HFFc6 (cell line): ENCODE measurements around the gene ATP6V0E1. TPM values are rescaled to one million over a fixed set of nuclear protein-coding genes. Genes with fewer than 3 reads are reported as not detected.

Experiments
- DNase-seq: peaks from one replicate; pipeline ENCODE4 v3.0.0-alpha.2; 2018
- H3K27ac Mint-ChIP-seq: 2 replicates; pipeline ENCODE4 v1.8.0; 2020; ENCODE audit warnings: mild to moderate bottlenecking, mixed read lengths
- H3K27me3 Mint-ChIP-seq: 2 replicates; pipeline ENCODE4 v1.8.0; 2021; ENCODE audit warnings: mild to moderate bottlenecking, moderate library complexity, mixed read lengths; ENCODE audit not compliant: insufficient read depth
- H3K36me3 Mint-ChIP-seq: 2 replicates; pipeline ENCODE4 v1.8.0; 2021; ENCODE audit warnings: low read depth, mixed read lengths
- H3K4me1 Mint-ChIP-seq: 2 replicates; pipeline ENCODE4 v1.8.0; 2020; ENCODE audit warnings: low read depth, mixed read lengths
- H3K4me3 Mint-ChIP-seq: 2 replicates; pipeline ENCODE4 v1.8.0; 2020; ENCODE audit warnings: mild to moderate bottlenecking, moderate library complexity, mixed read lengths
- H3K9me3 Mint-ChIP-seq: 2 replicates; pipeline ENCODE4 v1.8.0; 2020; ENCODE audit warnings: mild to moderate bottlenecking, mixed read lengths
- CTCF ChIP-seq: fragments of 200-600 bp; sonication (generic); IDR thresholded peaks from 2 replicates; pipeline ENCODE4 v1.5.0; 2021; ENCODE audit warnings: antibody characterized with exemption, mild to moderate bottlenecking
- total RNA-seq, 6 experiments: library from RNA; stranded (reverse); fragmentation: NEBNext Ultra II Directional; extraction: Animal tissue kit (Norgen Biotek cat#: 25700); gene quantifications; 2 replicates in 1 of 6; 3 replicates in 5 of 6; pipeline ENCODE4 v1.2.3, GENCODE V29; 2021

Gene ATP6V0E1
- total RNA-seq, 6 experiments from 2014 or later, result 462 to 606 (median 488) TPM

GRCh38 chr5:172951371-172952033, 32.1 kb upstream of the ATP6V0E1 start:
- 0 out of 2 replicates have a peak, but pooled peaks have one; percentile 1 for TF ChIP-seq CTCF
- Mint-ChIP-seq H3K4me3 (peak overlapping the region; percentile 75), H3K27me3 (peaks cover 6% of the 10 kb centered on the region), H3K27ac (peak overlapping the region; percentile 92), H3K4me1 (peaks cover 82% of the 10 kb centered on the region), H3K9me3 (no peaks in the 10 kb centered on the region), H3K36me3 (peaks cover 47% of the 10 kb centered on the region)
- DNase-seq, result no peak

- peaks cover 6% of the 10 kb centered on the region for H3K27me3 Mint-ChIP-seq
Observed at GRCh38 chr5:172952034-172952511, 31.5 kb upstream of the ATP6V0E1 start.

GRCh38 chr5:172953776-172954675, 29.5 kb upstream of the ATP6V0E1 start:
- Mint-ChIP-seq H3K9me3 (no peaks in the 10 kb centered on the region), H3K27me3 (peaks cover 8% of the 10 kb centered on the region), H3K4me1 (peaks cover 74% of the 10 kb centered on the region), H3K36me3 (peaks cover 41% of the 10 kb centered on the region), H3K27ac (peak overlapping the region; percentile 92), H3K4me3 (peak overlapping the region; percentile 75)
- no peak for TF ChIP-seq CTCF
- peak; percentile 97 for DNase-seq

More at GRCh38 chr5:172952034-172952511, 31.5 kb upstream of the ATP6V0E1 start:
- H3K36me3 Mint-ChIP-seq, result peaks cover 48% of the 10 kb centered on the region
- peak; percentile 76 for DNase-seq
- peaks cover 84% of the 10 kb centered on the region for H3K4me1 Mint-ChIP-seq
- H3K27ac Mint-ChIP-seq, result peak overlapping the region; percentile 92
- no peak for TF ChIP-seq CTCF
- H3K9me3 Mint-ChIP-seq, result no peaks in the 10 kb centered on the region
- peak overlapping the region; percentile 75 for H3K4me3 Mint-ChIP-seq

GRCh38 chr5:172954751-172955159, 28.8 kb upstream of the ATP6V0E1 start:
- Mint-ChIP-seq H3K4me1 (peaks cover 73% of the 10 kb centered on the region), H3K4me3 (peak overlapping the region; percentile 64), H3K9me3 (peaks cover 3% of the 10 kb centered on the region; the same call in 1 of the 2 replicates)

More at GRCh38 chr5:172954751-172955159, 28.8 kb upstream of the ATP6V0E1 start:
- no peak for TF ChIP-seq CTCF
- Mint-ChIP-seq H3K27me3 (peaks cover 6% of the 10 kb centered on the region), H3K27ac (peak overlapping the region; percentile 92), H3K36me3 (peaks cover 46% of the 10 kb centered on the region)
- no peak for DNase-seq
